Measurements from ENCODE around the gene C16orf95. TPM values are rescaled to one million over a fixed set of nuclear protein-coding genes. Genes with fewer than 3 reads are reported as not detected.

C16orf95 gene
- total and polyA plus RNA-seq, 7 donors: 0.36 to 6.6 (median 2.2) TPM; not detected in 1

DNA sequence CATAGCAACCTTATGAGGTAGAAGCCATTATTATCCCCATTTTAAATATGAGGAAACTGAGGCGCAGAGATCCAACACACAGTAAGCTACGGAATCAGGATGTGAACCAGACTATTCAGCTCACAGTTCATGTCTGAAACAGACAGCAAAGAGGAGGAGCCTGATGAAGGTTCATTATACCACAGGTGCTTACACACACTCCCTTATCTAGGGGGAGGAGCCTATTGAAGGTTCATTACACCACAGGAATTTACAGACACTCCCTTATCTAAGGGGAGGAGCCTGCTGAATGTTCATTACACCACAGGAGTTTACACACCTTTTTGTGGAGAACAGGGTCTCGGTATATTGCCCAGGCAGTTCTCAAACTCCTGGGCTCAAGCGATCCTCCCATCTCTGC lies 21.9 kb downstream of the C16orf95 start:
- H3K27ac ChIP-seq: no peak overlapping the region
- H3K4me3 ChIP-seq: no peak overlapping the region
- intact Hi-C loops (cut with DNase I): no loop called here
- H3K9me3 ChIP-seq: no peaks in the 10 kb centered on the region
- TF ChIP-seq POLR2A (IDR thresholded peaks at IDR 0.05) (no peak), EP300 (IDR thresholded peaks at IDR 0.05) (no peak), POLR2AphosphoS5 (IDR thresholded peaks at IDR 0.05) (no peak)
- TF ChIP-seq, protein P1, sequence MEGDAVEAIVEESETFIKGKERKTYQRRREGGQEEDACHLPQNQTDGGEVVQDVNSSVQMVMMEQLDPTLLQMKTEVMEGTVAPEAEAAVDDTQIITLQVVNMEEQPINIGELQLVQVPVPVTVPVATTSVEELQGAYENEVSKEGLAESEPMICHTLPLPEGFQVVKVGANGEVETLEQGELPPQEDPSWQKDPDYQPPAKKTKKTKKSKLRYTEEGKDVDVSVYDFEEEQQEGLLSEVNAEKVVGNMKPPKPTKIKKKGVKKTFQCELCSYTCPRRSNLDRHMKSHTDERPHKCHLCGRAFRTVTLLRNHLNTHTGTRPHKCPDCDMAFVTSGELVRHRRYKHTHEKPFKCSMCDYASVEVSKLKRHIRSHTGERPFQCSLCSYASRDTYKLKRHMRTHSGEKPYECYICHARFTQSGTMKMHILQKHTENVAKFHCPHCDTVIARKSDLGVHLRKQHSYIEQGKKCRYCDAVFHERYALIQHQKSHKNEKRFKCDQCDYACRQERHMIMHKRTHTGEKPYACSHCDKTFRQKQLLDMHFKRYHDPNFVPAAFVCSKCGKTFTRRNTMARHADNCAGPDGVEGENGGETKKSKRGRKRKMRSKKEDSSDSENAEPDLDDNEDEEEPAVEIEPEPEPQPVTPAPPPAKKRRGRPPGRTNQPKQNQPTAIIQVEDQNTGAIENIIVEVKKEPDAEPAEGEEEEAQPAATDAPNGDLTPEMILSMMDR (IDR thresholded peaks at IDR 0.05): no peak
- no peaks in the 10 kb centered on the region for H3K36me3 ChIP-seq
- H3K27me3 ChIP-seq: no peaks in the 10 kb centered on the region
- no peaks in the 10 kb centered on the region for H3K4me1 ChIP-seq
- WGBS, 2 donors: 61 to 85% methylated on average over 4 of the region's 4 CpGs
- no peak for DNase-seq

DNA sequence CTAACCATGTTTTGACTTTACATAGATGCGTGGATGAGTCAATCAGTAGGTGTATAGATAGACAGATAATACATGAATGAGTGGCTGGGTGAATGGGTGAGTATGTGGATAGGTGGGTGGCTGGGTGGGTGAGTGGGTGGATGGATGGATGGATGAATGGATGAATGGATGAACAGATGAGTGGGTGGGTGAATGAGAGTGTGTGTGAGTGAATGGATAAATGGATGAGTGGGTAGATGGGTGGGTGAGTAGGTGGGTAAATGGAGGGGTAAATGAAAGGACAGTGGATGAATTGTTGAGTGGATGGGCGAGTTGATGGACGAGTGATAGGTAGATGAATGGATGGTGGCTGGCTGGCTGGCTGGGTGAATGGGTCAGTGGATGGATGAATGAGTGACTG lies 23.2 kb downstream of the C16orf95 start:
- WGBS, 2 donors: 95 to 96% methylated on average over 3 of the region's 3 CpGs
- Histone ChIP-seq H3K27ac (no peak overlapping the region), H3K36me3 (no peaks in the 10 kb centered on the region), H3K27me3 (no peaks in the 10 kb centered on the region), H3K4me3 (no peak overlapping the region), H3K4me1 (no peaks in the 10 kb centered on the region), H3K9me3 (no peaks in the 10 kb centered on the region)
- intact Hi-C loops (cut with DNase I): no loop called here
- DNase-seq: no peak
- TF ChIP-seq POLR2AphosphoS5 (IDR thresholded peaks at IDR 0.05): no peak
- TF ChIP-seq EP300 (IDR thresholded peaks at IDR 0.05): no peak
- TF ChIP-seq POLR2A (IDR thresholded peaks at IDR 0.05): no peak
- TF ChIP-seq, protein P1 (IDR thresholded peaks at IDR 0.05): no peak

DNA sequence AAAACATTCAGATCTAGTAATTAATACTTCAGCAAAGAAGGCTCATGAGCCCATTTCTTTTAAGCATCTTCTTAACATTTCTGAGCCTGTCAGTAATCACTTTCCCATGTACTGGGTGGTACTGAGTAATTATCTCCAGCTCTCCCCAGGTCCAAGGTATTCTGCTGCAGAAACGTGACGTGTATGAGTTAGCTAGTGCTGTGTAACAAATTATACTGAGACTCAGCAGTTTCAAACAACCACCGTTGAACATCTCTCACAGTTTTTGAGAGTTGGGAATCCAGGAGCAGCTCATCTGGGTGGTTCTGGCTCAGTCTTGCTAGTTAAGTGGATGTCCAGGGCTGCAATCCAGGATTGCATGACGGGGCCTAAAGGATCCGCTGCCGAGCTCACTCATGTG lies 25.2 kb downstream of the C16orf95 start:
- Histone ChIP-seq H3K4me1 (no peaks in the 10 kb centered on the region), H3K36me3 (no peaks in the 10 kb centered on the region), H3K27ac (no peak overlapping the region), H3K4me3 (no peak overlapping the region), H3K9me3 (no peaks in the 10 kb centered on the region), H3K27me3 (no peaks in the 10 kb centered on the region)
- TF ChIP-seq, protein P1 (IDR thresholded peaks at IDR 0.05): no peak
- no peak for TF ChIP-seq POLR2AphosphoS5 (IDR thresholded peaks at IDR 0.05)
- TF ChIP-seq POLR2A (IDR thresholded peaks at IDR 0.05): no peak
- TF ChIP-seq EP300 (IDR thresholded peaks at IDR 0.05): no peak
- intact Hi-C loops (cut with DNase I): no loop called here
- WGBS, 2 donors: 97% methylated on average over 6 of the region's 6 CpGs
- DNase-seq: no peak

DNA sequence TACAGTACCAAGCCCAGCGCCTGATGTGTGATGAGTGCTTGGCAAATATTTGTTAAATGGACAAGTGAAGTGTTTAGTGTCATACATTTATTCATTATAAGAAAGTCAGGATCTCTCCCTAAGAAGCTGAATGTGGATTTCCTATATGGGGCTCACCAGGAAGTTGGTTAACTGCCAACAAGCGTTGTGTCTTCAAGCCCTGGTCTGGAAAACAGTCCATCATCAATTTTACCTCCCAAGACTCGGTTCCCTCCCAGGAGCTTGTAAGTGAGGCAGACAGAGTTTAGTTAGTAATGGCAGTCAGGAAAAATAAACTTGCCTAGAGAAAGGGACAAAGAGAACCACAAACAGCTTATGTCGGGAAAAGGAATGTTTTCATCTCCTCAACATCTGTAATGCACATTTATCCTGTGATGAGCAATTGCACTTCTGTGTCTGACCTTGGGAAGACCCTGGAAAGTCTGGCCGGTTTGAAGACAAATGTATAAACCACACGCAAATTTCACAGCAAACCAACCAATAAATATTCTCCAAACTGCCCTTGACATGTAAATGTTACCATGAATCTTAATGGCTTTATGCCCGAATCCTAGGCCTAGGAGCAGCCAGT lies 28.3 kb downstream of the C16orf95 start:
- H3K9me3 ChIP-seq: no peaks in the 10 kb centered on the region
- no peak for DNase-seq
- H3K4me3 ChIP-seq: no peak overlapping the region
- TF ChIP-seq EP300 (IDR thresholded peaks at IDR 0.05): no peak
- no peak for TF ChIP-seq POLR2AphosphoS5 (IDR thresholded peaks at IDR 0.05)
- TF ChIP-seq, protein P1 (IDR thresholded peaks at IDR 0.05): no peak
- TF ChIP-seq POLR2A (IDR thresholded peaks at IDR 0.05): no peak
- H3K36me3 ChIP-seq: no peaks in the 10 kb centered on the region
- H3K4me1 ChIP-seq: no peaks in the 10 kb centered on the region
- 72 to 73% methylated on average over 7 of the region's 7 CpGs for WGBS, 2 donors
- intact Hi-C loops (cut with DNase I): no loop called here
- H3K27ac ChIP-seq: no peak overlapping the region
- no peaks in the 10 kb centered on the region for H3K27me3 ChIP-seq

Data from sigmoid colon (tissue), 7 donors.